ENCODE data around the gene FGGY.

The FGGY gene

DNA sequence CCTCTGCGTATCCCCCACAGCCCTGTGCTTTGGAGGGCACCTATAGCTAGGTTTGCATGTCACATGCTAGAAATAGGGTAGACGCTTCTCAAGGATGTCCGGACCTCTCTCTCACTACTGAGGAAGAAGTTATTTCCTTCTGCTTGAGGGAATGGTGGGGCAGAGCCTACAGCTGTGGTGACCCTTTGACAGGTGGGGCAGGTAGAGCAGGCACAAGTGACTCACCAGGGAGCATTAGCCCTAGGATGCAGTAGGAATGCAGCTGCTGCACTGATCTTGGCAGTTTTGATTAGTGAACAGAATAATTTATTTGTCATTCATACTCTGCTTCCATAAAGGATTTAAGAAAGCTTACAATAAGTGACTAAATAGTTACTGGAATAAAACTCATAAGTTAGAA, 388.2 kb downstream of the FGGY start:
- TF ChIP-seq ZNF555 (tag by site-specific recombination; conservative IDR thresholded peaks at IDR 0.05) (no peak), ZNF24 (tag by site-specific recombination; IDR thresholded peaks at IDR 0.05) (no peak), HOXA7 (CRISPR knock-in tag; IDR thresholded peaks at IDR 0.05; ENCODE audit: borderline replicate concordance) (no peak), ZNF585B (tag by site-specific recombination; IDR thresholded peaks at IDR 0.05) (no peak), KLF16 (tag by site-specific recombination; IDR thresholded peaks at IDR 0.05) (no peak), ZNF830 (tag by site-specific recombination; IDR thresholded peaks at IDR 0.05; ENCODE audit: low read depth) (no peak), ZSCAN30 (tag by site-specific recombination; IDR thresholded peaks at IDR 0.05) (no peak), ZNF701 (tag by site-specific recombination; IDR thresholded peaks at IDR 0.05) (no peak), ZNF146 (tag by site-specific recombination; IDR thresholded peaks at IDR 0.05) (no peak), ZNF433 (tag by site-specific recombination; IDR thresholded peaks at IDR 0.05; ENCODE audit: low read depth) (no peak), ZNF37A (tag by site-specific recombination; IDR thresholded peaks at IDR 0.05) (no peak), ZNF623 (tag by site-specific recombination; IDR thresholded peaks at IDR 0.05) (no peak), HOXD13 (CRISPR knock-in tag; IDR thresholded peaks at IDR 0.05; ENCODE audit: borderline replicate concordance) (no peak), TCF7L2 (IDR thresholded peaks at IDR 0.05; ENCODE audit: borderline replicate concordance, low read depth, low read length) (no peak), PRDM1 (tag by site-specific recombination; IDR thresholded peaks at IDR 0.05) (no peak)
- TF ChIP-seq, protein P1, sequence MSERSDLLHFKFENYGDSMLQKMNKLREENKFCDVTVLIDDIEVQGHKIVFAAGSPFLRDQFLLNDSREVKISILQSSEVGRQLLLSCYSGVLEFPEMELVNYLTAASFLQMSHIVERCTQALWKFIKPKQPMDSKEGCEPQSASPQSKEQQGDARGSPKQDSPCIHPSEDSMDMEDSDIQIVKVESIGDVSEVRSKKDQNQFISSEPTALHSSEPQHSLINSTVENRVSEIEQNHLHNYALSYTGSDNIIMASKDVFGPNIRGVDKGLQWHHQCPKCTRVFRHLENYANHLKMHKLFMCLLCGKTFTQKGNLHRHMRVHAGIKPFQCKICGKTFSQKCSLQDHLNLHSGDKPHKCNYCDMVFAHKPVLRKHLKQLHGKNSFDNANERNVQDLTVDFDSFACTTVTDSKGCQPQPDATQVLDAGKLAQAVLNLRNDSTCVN (tag by site-specific recombination; optimal IDR thresholded peaks at IDR 0.05), result no peak
- TF ChIP-seq, protein P2, sequence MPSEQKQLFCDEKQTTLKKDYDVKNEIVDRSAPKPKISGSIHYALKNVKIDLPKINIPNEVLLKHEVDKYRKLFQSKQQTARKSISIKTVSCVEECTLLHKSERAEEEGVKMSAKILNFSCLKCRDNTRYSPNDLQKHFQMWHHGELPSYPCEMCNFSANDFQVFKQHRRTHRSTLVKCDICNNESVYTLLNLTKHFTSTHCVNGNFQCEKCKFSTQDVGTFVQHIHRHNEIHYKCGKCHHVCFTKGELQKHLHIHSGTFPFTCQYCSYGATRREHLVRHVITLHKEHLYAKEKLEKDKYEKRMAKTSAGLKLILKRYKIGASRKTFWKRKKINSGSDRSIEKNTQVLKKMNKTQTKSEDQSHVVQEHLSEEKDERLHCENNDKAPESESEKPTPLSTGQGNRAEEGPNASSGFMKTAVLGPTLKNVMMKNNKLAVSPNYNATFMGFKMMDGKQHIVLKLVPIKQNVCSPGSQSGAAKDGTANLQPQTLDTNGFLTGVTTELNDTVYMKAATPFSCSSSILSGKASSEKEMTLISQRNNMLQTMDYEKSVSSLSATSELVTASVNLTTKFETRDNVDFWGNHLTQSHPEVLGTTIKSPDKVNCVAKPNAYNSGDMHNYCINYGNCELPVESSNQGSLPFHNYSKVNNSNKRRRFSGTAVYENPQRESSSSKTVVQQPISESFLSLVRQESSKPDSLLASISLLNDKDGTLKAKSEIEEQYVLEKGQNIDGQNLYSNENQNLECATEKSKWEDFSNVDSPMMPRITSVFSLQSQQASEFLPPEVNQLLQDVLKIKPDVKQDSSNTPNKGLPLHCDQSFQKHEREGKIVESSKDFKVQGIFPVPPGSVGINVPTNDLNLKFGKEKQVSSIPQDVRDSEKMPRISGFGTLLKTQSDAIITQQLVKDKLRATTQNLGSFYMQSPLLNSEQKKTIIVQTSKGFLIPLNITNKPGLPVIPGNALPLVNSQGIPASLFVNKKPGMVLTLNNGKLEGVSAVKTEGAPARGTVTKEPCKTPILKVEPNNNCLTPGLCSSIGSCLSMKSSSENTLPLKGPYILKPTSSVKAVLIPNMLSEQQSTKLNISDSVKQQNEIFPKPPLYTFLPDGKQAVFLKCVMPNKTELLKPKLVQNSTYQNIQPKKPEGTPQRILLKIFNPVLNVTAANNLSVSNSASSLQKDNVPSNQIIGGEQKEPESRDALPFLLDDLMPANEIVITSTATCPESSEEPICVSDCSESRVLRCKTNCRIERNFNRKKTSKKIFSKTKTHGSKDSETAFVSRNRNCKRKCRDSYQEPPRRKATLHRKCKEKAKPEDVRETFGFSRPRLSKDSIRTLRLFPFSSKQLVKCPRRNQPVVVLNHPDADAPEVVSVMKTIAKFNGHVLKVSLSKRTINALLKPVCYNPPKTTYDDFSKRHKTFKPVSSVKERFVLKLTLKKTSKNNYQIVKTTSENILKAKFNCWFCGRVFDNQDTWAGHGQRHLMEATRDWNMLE (tag by site-specific recombination; conservative IDR thresholded peaks at IDR 0.05; ENCODE audit: low read depth), result no peak
- TF ChIP-seq, protein P3, sequence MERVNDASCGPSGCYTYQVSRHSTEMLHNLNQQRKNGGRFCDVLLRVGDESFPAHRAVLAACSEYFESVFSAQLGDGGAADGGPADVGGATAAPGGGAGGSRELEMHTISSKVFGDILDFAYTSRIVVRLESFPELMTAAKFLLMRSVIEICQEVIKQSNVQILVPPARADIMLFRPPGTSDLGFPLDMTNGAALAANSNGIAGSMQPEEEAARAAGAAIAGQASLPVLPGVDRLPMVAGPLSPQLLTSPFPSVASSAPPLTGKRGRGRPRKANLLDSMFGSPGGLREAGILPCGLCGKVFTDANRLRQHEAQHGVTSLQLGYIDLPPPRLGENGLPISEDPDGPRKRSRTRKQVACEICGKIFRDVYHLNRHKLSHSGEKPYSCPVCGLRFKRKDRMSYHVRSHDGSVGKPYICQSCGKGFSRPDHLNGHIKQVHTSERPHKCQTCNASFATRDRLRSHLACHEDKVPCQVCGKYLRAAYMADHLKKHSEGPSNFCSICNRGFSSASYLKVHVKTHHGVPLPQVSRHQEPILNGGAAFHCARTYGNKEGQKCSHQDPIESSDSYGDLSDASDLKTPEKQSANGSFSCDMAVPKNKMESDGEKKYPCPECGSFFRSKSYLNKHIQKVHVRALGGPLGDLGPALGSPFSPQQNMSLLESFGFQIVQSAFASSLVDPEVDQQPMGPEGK (tag by site-specific recombination; IDR thresholded peaks at IDR 0.05), result no peak
- ChIA-PET CTCF (interaction anchor here (0.5 to 2.1 kb wide), 3 partner anchors 14 to 933 kb away, joined by 3 to 7 read pairs (median 3); no protein-coding TSS in a partner anchor), POLR2A (no interaction called here)
- no peak overlapping the region for H3K27ac ChIP-seq (ENCODE audit: extremely low read depth, low read depth, low read length)
- no peaks in the 10 kb centered on the region for H3K36me3 ChIP-seq (ENCODE audit: control insufficient read depth in 2 of 2, insufficient read depth in 1 of 2, low read length in 2 of 2)
- no peaks in the 10 kb centered on the region for H3K9me3 ChIP-seq (ENCODE audit: control insufficient read depth, insufficient read depth, low read depth, low read length)
- no peak overlapping the region for H3K4me3 ChIP-seq (ENCODE audit: low read depth, low read length)
- H3K4me1 ChIP-seq (ENCODE audit: control insufficient read depth, insufficient read depth, low read length), result peaks cover 5% of the 10 kb centered on the region; the same call in 1 of the 2 replicates

DNA sequence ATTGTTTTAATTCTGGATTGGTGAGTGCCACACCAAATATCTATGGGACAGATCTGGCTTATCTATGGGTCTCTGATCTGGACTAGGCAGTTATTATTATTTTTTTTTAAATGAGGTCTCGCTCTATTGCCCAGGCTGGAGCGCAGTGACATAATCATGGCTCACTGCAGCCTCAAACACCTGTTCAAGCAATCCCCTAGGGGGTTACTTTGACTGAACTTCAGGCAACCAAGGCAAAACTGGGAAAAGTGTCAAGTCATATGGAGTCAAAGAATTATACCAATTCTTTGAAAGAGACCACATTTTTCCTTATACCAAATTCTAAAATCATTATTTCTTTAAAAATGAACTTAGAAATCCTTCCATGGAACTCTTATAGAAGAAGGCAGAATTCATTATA, 388.8 kb downstream of the FGGY start:
- TF ChIP-seq ZNF341 (tag by site-specific recombination; IDR thresholded peaks at IDR 0.05; ENCODE audit: low read depth), result no peak
- no peak for TF ChIP-seq ZBTB21 (tag by site-specific recombination; IDR thresholded peaks at IDR 0.05)
- Histone ChIP-seq H3K36me3 (ENCODE audit: control insufficient read depth in 2 of 2, insufficient read depth in 1 of 2, low read length in 2 of 2) (no peaks in the 10 kb centered on the region), H3K27ac (ENCODE audit: extremely low read depth, low read depth, low read length) (no peak overlapping the region), H3K9me3 (ENCODE audit: control insufficient read depth, insufficient read depth, low read depth, low read length) (no peaks in the 10 kb centered on the region), H3K4me3 (ENCODE audit: low read depth, low read length) (no peak overlapping the region), H3K4me1 (ENCODE audit: control insufficient read depth, insufficient read depth, low read length) (peaks cover 5% of the 10 kb centered on the region; the same call in 1 of the 2 replicates)
- ChIA-PET POLR2A (no interaction called here), CTCF (interaction anchor here (0.5 kb wide), 1 partner anchor 15 kb away, joined by 3 read pairs; no protein-coding TSS in a partner anchor)

Data from HEK293 (cell line).